ENCODE data around the gene ARID3B. TPM values are rescaled to one million over a fixed set of nuclear protein-coding genes. Genes with fewer than 3 reads are reported as not detected.

Gene ARID3B
- total RNA-seq, 1 experiment from 2014 or later: 36.1 TPM

DNA sequence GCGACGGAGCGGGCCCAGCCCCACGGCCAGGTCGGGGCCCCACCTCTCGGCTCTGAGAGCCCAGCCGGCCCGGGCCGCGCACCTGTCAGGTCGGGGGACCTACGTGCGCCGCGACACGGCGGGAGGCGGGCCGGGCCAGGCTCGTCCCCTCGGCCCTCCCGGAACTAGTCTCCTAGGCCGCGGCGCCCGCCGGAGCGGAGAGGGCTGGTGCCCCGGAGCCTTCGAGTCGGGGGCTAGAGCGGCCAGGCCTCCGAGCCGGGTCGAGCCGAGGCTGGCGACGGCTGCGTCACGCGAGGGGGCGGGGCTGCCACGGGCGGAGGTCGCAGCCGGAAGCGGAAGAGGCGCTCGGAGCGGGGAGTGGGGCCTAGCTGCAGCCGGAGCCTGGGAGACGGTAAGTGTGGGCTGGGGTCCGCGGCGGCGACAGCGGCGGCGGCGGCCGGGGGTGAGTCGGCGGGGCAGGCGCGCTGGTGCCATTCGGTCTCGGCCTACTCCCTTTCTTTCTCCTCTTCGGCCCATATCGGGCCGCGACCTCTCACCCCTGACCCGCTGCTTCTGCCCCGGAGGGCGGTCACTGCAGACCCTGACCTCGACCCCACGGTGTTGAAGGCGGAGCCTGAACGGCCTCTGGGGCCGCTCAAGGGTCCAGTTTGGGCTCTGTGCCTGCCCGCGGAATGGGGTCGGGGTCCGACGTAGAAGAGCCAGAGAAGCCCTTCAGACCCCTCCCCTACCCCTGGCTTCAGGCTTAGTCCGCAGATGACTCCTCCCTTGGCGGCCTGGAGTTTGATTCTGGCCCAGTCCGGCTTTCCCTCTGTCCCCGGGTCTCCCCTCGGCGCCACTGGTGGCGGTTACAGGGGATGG, 74.7 kb downstream of the ARID3B start, which contains the start of gene CLK3:
Gene CLK3 (plus strand): TSS at position 329 of the 858 bp plus-strand sequence. CDS start 3,361 bp downstream, outside the sequence.
- POLR2A ChIA-PET: interaction anchor here (0.8 to 1.8 kb wide), 4 partner anchors 17 to 108 kb away, joined by 3 to 8 read pairs (median 4); partner anchors contain the start of gene ARID3B
- Histone ChIP-seq H3K27me3 (replicated peaks; ENCODE audit: control insufficient read depth, insufficient read depth, low read length) (no peaks in the 10 kb centered on the region), H3K4me3 (ENCODE audit: low read depth, low read length) (peak within 1 kb of the TSS; percentile 94), H3K36me3 (ENCODE audit: control insufficient read depth, insufficient read depth, low read length) (0 out of 2 replicates have a peak, but pooled peaks cover 2% of the 10 kb centered on the region), H3K9me3 (no peaks in the 10 kb centered on the region), H3K4me1 (peaks cover 9% of the 10 kb centered on the region; the same call in 1 of the 2 replicates)
- CTCF ChIA-PET: interaction anchor here (0.9 to 1.4 kb wide), 4 partner anchors 13 to 242 kb away, joined by 3 to 5 read pairs (median 4); no protein-coding TSS in a partner anchor
- no peaks in the 10 kb centered on the region for H3K4me1 Mint-ChIP-seq (ENCODE audit: low read depth, unreplicated experiment)
- peak within 1 kb of the TSS; percentile 82 for H3K27ac Mint-ChIP-seq (ENCODE audit: unreplicated experiment)
- H3K27me3 Mint-ChIP-seq (ENCODE audit: insufficient read depth, unreplicated experiment): no peaks in the 10 kb centered on the region
- H3K4me3 Mint-ChIP-seq (ENCODE audit: unreplicated experiment): peak within 1 kb of the TSS; percentile 86
- BruUV-seq (replicated peaks): no TSS peak
- TF ChIP-seq, protein P1, sequence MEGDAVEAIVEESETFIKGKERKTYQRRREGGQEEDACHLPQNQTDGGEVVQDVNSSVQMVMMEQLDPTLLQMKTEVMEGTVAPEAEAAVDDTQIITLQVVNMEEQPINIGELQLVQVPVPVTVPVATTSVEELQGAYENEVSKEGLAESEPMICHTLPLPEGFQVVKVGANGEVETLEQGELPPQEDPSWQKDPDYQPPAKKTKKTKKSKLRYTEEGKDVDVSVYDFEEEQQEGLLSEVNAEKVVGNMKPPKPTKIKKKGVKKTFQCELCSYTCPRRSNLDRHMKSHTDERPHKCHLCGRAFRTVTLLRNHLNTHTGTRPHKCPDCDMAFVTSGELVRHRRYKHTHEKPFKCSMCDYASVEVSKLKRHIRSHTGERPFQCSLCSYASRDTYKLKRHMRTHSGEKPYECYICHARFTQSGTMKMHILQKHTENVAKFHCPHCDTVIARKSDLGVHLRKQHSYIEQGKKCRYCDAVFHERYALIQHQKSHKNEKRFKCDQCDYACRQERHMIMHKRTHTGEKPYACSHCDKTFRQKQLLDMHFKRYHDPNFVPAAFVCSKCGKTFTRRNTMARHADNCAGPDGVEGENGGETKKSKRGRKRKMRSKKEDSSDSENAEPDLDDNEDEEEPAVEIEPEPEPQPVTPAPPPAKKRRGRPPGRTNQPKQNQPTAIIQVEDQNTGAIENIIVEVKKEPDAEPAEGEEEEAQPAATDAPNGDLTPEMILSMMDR (IDR thresholded peaks at IDR 0.05; ENCODE audit: insufficient read depth in 1 of 2, low read depth in 1 of 2, low read length in 1 of 2, severe bottlenecking in 1 of 2, unreplicated experiment in 1 of 2): no peak
- H3K36me3 Mint-ChIP-seq (ENCODE audit: insufficient read depth, unreplicated experiment): peaks cover 32% of the 10 kb centered on the region
- H3K9me3 Mint-ChIP-seq (ENCODE audit: unreplicated experiment): no peaks in the 10 kb centered on the region
- peak; percentile 95 to 99 for DNase-seq
- intact Hi-C loops (cut with micrococcal nuclease; ENCODE audit: unreplicated experiment): loop anchor here (2.0 to 5.0 kb wide), 2 partner anchors 17 to 243 kb away; no protein-coding TSS in a partner anchor

DNA sequence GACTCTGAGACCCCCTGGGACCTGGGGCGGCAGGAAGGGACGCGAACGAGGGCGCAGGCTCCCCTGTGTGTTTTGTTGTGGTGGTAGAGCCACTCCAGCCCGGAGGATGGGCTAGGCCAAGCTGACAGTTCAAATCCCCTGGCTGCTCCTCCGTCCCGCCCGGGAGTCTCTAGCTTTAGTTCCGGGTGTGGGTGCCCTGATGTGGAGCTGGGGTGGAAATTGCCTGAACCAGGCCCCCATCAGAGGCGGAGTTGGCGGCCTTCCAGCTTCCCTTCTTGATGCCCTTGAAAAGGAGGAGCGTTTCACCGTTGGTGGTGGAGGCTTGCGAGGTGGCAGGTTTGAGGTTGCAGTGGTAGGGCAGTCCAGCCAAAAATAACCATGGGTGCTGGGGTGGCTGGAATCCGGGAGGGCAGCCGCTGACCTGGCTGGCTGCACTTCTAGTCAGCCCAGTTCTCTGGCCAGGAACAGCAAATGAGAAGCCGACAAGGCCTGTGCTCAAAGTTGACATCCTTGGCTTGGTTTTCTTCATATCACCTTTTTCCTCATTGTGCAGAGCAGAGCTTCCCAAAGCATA, 75.4 kb downstream of the ARID3B start:
- BruUV-seq (replicated peaks): no TSS peak
- H3K27me3 Mint-ChIP-seq (ENCODE audit: insufficient read depth, unreplicated experiment): no peaks in the 10 kb centered on the region
- peak overlapping the region; percentile 94 for H3K4me3 ChIP-seq (ENCODE audit: low read depth, low read length)
- no peaks in the 10 kb centered on the region for H3K9me3 ChIP-seq
- H3K4me1 Mint-ChIP-seq (ENCODE audit: low read depth, unreplicated experiment): no peaks in the 10 kb centered on the region
- H3K4me1 ChIP-seq: peaks cover 9% of the 10 kb centered on the region; the same call in 1 of the 2 replicates
- H3K4me3 Mint-ChIP-seq (ENCODE audit: unreplicated experiment): peak overlapping the region; percentile 86
- H3K36me3 ChIP-seq (ENCODE audit: control insufficient read depth, insufficient read depth, low read length): 0 out of 2 replicates have a peak, but pooled peaks cover 2% of the 10 kb centered on the region
- TF ChIP-seq, protein P1 (IDR thresholded peaks at IDR 0.05; ENCODE audit: insufficient read depth in 1 of 2, low read depth in 1 of 2, low read length in 1 of 2, severe bottlenecking in 1 of 2, unreplicated experiment in 1 of 2): no peak
- intact Hi-C loops (cut with micrococcal nuclease; ENCODE audit: unreplicated experiment): loop anchor here (5.0 kb wide), 1 partner anchor 244 kb away; no protein-coding TSS in a partner anchor
- DNase-seq: no peak
- H3K27me3 ChIP-seq (replicated peaks; ENCODE audit: control insufficient read depth, insufficient read depth, low read length): no peaks in the 10 kb centered on the region
- H3K36me3 Mint-ChIP-seq (ENCODE audit: insufficient read depth, unreplicated experiment): peaks cover 39% of the 10 kb centered on the region
- CTCF ChIA-PET: interaction anchor here (0.9 to 1.4 kb wide), 5 partner anchors 11 to 242 kb away, joined by 3 to 5 read pairs (median 4); no protein-coding TSS in a partner anchor
- POLR2A ChIA-PET: interaction anchor here (0.6 to 1.8 kb wide), 5 partner anchors 18 to 161 kb away, joined by 3 to 8 read pairs (median 3); partner anchors contain the start of gene ARID3B
- peak overlapping the region; percentile 82 for H3K27ac Mint-ChIP-seq (ENCODE audit: unreplicated experiment)
- H3K9me3 Mint-ChIP-seq (ENCODE audit: unreplicated experiment): no peaks in the 10 kb centered on the region

DNA sequence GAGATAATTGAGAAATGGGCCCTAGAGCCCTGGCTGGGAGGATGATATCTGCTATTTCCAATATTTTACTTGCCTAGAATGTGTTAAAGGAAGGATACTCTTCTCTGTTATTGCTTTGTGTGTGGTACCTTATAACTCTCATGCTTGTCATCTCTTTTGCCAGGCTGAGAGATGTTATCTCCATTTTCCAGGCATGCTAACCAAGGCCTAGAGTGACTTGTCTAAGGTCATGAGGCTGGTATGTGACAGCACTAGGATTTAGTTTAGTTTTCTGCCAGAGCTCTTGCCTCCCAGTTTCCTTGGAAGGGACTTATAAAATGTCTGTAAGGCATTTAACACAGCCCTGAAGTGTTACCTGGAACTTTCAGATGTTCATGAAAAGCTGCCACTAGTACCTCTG, 76.0 kb downstream of the ARID3B start:
- Histone ChIP-seq H3K4me3 (ENCODE audit: low read depth, low read length) (peak overlapping the region; percentile 94), H3K4me1 (peaks cover 9% of the 10 kb centered on the region; the same call in 1 of the 2 replicates), H3K36me3 (ENCODE audit: control insufficient read depth, insufficient read depth, low read length) (0 out of 2 replicates have a peak, but pooled peaks cover 2% of the 10 kb centered on the region), H3K27me3 (replicated peaks; ENCODE audit: control insufficient read depth, insufficient read depth, low read length) (no peaks in the 10 kb centered on the region), H3K9me3 (no peaks in the 10 kb centered on the region)
- Mint-ChIP-seq H3K9me3 (ENCODE audit: unreplicated experiment) (no peaks in the 10 kb centered on the region), H3K4me3 (ENCODE audit: unreplicated experiment) (peak overlapping the region; percentile 86), H3K4me1 (ENCODE audit: low read depth, unreplicated experiment) (no peaks in the 10 kb centered on the region), H3K27ac (ENCODE audit: unreplicated experiment) (peak overlapping the region; percentile 82), H3K27me3 (ENCODE audit: insufficient read depth, unreplicated experiment) (no peaks in the 10 kb centered on the region), H3K36me3 (ENCODE audit: insufficient read depth, unreplicated experiment) (peaks cover 44% of the 10 kb centered on the region)
- ChIA-PET CTCF (interaction anchor here (1.0 to 1.4 kb wide), 4 partner anchors 10 to 452 kb away, joined by 3 to 7 read pairs (median 4); no protein-coding TSS in a partner anchor), POLR2A (interaction anchor here (0.6 to 0.7 kb wide), 2 partner anchors 76 to 160 kb away, joined by 3 read pairs; no protein-coding TSS in a partner anchor)
- BruUV-seq (replicated peaks): TSS peak; percentile 45
- intact Hi-C loops (cut with micrococcal nuclease; ENCODE audit: unreplicated experiment): loop anchor here (5.0 kb wide), 1 partner anchor 245 kb away; no protein-coding TSS in a partner anchor
- no peak for DNase-seq
- TF ChIP-seq, protein P1 (IDR thresholded peaks at IDR 0.05; ENCODE audit: insufficient read depth in 1 of 2, low read depth in 1 of 2, low read length in 1 of 2, severe bottlenecking in 1 of 2, unreplicated experiment in 1 of 2): no peak

All from Caco-2 (cell line).